Forelimb muscle (tissue), 1 donor: ENCODE data around the gene PDE4B. TPM values are rescaled to one million over a fixed set of nuclear protein-coding genes. Genes with fewer than 3 reads are reported as not detected.
"Not testable (repeated sequence)": the region's sequence is repeated elsewhere in the genome, so short reads cannot be mapped to it uniquely, and the experiment has no call there.

Experiments
- DNase-seq: peaks from one replicate; pipeline ENCODE4 v3.0.0-alpha.2; 2013; ENCODE audit warnings: low read depth
- polyA plus RNA-seq: library from polyadenylated mRNA; unstranded; fragments of 120-200 nt; gene quantifications from one replicate; pipeline ENCODE4 v1.2.1, GENCODE V29; 2013; ENCODE audit not compliant: insufficient read length

The PDE4B gene
- polyA plus RNA-seq, 1 donor = 16.7 TPM

- no peak for DNase-seq
Observed at GRCh38 chr1:66050633-66051032, 257.9 kb downstream of the PDE4B start.

DNA sequence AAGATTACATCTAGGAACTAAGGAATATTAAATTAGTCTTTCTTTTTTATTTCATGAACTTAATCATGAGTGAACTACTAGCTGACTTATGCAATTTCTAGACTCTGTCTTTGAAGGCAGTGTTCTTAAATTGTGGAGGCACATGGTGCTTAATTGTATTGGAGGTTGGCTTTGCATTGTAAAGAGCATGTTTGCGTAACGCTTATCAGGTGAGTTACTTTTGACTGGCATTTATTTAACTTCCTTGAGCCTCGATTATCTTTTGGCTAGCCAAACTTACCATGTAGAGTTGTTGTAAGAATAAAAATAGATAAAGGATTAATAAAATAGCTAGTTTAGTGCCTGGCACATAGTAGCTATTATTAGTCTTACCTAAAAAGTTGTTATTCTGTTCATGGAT is 262.4 kb downstream of the PDE4B start:
- DNase-seq = no peak

DNA sequence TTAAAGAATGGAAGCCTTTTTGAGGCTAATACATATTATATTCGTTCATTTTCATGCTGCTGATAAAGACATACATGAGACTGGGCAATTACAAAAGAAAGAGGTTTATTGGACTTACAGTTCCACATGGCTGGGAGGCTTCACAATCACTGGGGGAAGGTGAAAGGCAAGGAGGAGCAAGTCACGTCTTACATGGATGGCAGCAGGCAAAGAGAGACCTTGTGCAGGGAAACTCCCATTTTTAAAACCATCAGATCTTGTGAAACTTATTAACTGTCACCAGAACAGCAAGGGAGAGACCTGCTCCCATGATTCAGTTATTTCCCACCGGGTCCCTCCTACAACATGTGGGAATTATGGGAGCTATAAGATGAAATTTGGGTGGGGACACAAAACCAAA is 264.8 kb downstream of the PDE4B start:
- not testable (repeated sequence) for DNase-seq

DNA sequence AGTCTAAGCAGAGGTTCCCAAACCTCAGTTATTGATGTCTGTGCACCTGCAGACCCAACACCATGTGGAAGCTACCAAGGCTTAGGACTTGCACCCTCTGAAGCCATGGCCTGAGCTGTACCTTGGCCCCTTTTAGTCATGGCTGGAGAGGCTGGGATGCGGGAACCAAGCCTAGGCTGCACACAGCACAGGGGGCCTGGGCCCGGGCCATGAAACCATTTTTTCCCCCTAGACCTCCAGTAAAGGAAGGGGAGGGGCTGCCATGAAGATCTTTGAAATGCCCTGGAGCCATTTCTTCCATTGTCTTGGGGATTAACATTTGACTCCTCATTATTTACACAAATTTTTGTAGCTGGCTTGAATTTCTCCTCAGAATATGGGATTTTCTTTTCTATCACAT is 265.9 kb downstream of the PDE4B start:
- no peak for DNase-seq

DNA sequence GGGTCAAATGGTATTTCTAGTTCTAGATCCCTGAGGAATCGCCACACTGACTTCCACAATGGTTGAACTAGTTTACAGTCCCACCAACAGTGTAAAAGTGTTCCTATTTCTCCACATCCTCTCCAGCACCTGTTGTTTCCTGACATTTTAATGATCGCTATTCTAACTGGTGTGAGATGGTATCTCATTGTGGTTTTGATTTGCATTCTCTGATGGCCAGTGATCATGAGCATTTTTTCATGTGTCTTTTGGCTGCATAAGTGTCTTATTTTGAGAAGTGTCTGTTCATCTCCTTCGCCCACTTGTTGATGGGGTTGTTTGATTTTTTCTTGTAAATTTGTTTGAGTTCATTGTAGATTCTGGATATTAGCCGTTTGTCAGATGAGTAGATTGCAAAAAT is 274.5 kb downstream of the PDE4B start:
- not testable (repeated sequence) for DNase-seq

DNA sequence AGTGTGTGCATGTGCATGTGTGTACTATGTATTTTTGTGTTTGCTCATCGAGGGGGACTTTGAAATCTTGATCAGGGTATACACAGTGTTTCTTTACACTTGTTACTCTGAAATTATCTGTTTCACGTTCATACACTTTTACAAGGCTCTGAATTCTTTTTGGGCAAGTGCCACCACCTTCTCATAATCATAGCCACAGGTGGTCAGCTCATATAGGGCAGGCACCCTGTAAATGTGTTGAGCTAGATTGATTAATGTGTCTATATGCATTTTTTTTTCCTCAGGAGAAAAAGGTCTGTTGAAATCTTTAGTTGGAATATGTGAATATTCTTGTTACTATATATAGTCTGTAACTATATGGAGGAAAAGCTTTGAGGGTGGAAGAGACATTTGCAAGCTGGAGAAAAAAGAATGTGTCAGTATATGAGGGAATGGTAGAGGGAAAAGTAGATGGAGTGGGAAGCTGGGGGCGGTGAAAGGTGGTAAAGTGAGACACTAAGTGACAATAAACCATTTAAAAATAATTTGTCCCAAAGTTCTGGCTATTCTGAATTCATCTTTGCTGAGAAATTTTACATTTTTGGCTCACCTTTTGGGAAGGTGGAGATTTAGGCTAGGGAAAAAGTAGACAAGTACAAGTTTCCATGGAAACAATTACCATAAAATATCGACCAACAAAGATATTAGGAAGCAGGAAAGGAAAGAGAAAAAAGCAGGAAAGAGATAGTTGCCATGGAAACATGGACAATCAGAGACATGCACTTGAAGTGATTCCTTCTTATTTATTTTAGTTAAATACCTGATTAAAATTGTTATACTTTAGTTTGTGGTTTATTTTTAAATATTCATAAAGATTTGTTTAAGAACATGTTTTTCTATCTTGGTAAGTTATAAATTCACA is 277.5 kb downstream of the PDE4B start:
- DNase-seq = no peak

DNA sequence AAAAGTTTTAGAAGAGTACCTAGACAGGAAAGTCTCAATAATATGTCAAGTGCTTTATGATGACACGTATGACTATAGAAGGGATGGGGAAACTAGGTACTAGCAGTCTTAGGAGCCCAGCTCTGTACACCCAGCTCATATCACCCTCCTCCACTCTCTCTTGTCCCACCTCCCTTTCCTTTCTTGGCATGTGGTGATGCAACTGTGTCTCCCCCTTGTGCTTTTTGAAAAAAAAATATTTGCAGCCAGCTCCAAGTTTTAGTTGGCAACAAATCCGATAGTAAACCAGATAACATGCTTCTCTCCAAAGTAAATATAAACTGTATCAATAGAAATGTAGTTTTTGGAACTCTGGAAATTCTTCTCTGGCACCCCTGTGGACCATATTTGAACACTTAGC is 280.7 kb downstream of the PDE4B start:
- no peak for DNase-seq

- DNase-seq = no peak
Observed at GRCh38 chr1:66074147-66074546, 281.5 kb downstream of the PDE4B start.

GRCh38 chr1:66078412-66078811 is 285.7 kb downstream of the PDE4B start:
- no peak for DNase-seq

GRCh38 chr1:66083003-66083402 is 290.3 kb downstream of the PDE4B start:
- DNase-seq = no peak

DNA sequence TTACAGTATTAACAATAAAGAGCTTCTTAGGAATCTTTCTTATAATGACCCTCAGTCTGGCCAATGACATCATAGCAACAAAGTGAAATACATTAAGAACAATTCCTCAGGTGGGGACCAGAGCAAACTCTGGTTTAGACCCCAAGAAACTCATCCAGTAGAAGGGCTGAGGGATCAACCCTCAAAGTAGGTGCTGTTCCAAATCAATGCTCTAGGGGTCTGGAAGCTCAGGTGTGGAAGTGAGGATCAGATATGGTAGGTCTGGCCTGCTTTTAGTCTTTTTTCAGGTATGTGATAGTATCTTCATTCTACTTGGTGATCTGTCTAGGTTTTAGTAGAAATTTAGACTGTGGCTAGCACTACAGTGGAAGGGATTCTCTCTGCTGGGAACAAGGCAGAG is 291.7 kb downstream of the PDE4B start:
- no peak for DNase-seq

DNA sequence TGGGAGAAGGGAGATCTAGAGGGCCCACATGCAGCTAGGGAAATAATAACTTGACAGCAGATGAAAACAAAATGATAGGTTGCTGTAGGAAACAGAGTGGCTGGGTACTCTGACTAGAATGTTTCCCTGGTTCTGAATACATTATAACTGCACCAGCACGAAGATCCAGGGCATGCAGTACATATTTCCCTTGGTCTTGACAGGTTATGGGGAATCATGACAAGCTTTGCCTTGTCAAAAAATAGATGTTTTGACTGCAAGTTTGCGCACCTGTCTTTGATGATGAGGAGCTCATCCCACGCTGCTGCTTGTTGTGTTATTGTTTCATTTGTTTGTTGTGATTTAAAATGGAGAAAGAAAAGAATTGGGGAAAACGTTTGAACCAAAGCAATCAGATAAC is 292.9 kb downstream of the PDE4B start:
- DNase-seq = no peak

GRCh38 chr1:66088787-66089186 is 296.1 kb downstream of the PDE4B start:
- no peak for DNase-seq

- no peak for DNase-seq
Observed at GRCh38 chr1:66090859-66091457, 298.3 kb downstream of the PDE4B start.

DNA sequence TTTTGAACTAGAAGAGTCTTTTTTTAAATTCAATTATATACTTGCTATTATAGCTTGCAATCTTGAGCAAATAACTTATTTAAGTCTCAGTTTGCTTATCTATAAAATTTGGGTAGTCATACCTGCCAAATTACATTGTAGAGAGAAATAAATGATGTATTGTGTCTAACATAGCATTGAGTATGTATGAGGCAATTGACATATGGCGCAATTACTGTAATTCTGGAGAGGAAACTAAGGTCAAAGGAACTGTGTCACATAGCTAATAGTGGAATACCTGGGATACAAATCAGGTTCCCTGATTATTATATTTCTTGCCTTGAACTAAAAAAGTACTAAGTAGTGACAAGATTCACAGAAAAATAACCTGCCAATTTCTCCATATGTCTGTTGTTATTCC is 302.5 kb downstream of the PDE4B start:
- DNase-seq = no peak

DNA sequence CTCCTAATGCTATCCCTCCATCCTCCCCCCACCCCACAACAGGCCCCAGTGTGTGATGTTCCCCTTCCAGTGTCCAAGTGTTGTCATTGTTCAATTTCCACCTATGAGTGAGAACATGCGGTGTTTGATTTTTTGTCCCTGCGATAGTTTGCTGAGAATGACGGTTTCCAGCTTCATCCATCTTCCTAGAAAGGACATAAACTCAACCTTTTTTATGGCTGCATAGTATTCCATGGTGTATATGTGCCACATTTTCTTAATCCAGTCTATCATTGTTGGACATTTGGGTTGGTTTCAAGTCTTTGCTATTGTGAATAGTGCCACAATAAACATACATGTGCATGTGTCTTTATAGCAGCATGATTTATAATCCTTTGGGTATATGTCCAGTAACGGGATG is 308.3 kb downstream of the PDE4B start:
- not testable (repeated sequence) for DNase-seq

DNA sequence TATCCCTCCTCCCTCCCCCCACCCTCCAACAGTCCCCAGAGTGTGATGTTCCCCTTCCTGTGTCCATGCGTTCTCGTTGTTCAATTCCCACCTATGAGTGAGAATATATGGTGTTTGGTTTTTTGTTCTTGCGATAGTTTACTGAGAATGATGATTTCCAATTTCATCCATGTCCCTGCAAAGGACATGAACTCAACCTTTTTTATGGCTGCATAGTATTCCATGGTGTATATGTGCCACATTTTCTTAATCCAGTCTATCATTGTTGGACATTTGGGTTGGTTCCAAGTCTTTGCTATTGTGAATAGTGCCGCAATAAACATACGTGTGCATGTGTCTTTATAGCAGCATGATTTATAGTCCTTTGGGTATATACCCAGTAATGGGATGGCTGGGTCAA is 311.4 kb downstream of the PDE4B start:
- DNase-seq = not testable (repeated sequence)

DNA sequence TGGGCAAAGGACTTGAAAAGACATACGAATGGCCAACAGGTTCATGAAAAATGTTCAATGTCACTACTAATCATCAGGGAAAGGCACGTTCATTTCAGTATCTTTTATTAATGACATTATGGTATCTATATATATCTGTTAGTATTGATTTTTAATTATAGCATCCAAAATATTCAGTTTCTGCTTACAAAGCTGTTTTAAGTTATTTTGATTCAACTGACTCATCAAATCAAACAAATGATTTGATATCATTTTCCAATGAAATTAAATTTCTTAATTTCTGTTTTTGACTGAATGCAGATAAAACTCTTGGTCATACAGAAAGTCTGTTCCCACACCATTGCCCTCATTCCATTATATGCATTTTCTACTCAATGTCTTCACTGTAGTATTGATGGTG is 315.9 kb downstream of the PDE4B start:
- no peak for DNase-seq

DNA sequence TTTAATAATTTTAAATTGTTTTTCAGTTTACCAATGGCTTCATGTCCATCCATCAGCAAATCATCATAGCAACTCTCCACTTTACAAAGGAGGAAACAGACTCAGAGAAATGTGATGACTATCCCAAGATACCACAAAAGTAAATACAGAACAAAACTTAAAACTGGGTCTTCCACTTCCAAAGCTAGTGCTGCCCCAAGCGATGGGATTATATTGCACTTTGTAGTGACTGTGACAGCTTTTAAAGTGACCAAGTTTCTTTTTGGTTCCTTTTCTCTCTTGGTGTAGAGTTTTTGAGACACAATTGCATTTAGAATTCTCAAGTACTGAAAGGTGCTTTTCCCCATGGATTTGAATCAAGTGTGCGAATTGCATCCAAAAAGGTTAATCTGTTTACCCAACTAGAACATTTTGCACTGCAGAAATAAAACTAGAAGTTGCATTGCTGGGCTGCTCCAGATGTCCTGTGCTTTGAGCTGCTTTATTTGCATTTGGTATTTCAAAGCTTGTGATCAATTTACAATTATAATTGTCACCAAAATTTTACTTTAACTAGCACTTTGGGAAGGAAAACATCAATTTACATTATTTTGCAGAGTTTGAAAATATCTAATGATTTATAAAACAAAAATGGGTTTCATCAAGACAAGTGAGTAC is 320.2 kb downstream of the PDE4B start:
- no peak for DNase-seq

- DNase-seq = no peak
Observed at GRCh38 chr1:66119148-66119547, 326.5 kb downstream of the PDE4B start.

- DNase-seq = no peak
Observed at GRCh38 chr1:66124670-66125069, 332.0 kb downstream of the PDE4B start.

DNA sequence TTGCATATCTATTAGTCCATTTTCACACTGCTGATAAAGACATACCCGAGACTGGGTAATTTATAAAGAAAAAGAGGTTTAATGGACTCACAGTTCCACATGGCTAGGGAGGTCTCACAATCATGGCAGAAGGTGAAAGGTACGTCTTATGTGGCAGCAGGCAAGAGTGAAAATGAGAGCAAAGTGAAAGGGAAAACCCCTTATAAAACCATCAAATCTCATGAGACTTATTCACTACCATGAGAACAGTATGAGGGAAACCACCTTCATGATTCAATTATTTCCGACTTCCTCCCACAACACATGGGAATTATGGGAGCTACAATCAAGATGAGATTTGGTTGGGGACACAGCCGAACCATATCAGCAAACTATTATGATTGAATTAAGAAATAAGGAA is 335.9 kb downstream of the PDE4B start:
- DNase-seq = not testable (repeated sequence)

- no peak for DNase-seq
Observed at GRCh38 chr1:66132324-66132723, 339.6 kb downstream of the PDE4B start.
